Small intestine (tissue), 7 donors: ENCODE measurements around the gene DCD. TPM values are rescaled to one million over a fixed set of nuclear protein-coding genes. Genes with fewer than 3 reads are reported as not detected.
"Not testable (repeated sequence)": the region's sequence is repeated elsewhere in the genome, so short reads cannot be mapped to it uniquely, and the experiment has no call there.

Source experiments
- DNase-seq, 2 donors: peaks; one replicate each; pipeline versions ENCODE4 v3.0.0 to v3.0.0-alpha.2; 2013
- FAIRE-seq: peaks from 2 replicates; lab custom pipeline; 2012; peaks lifted over from hg19 to GRCh38; lab: Jason Lieb, UNC
- H3K27ac ChIP-seq, 3 donors: one replicate each; pipeline ENCODE4 v1.5.1; 2013; ENCODE audit warnings: low read length in 2 of 3, mild to moderate bottlenecking in 2 of 3, control low read depth in 1 of 3, inconsistent platforms in 1 of 3, low read depth in 1 of 3, moderate library complexity in 1 of 3
- H3K27me3 ChIP-seq, 3 donors: one replicate each; pipeline ENCODE4 v1.6.1; 2013; ENCODE audit warnings: low read length in 3 of 3, inconsistent platforms in 1 of 3; ENCODE audit not compliant: control insufficient read depth in 3 of 3, insufficient read depth in 3 of 3
- H3K36me3 ChIP-seq, 3 donors: one replicate each; pipeline ENCODE4 v1.6.1; 2013; ENCODE audit warnings: low read length in 3 of 3, inconsistent platforms in 1 of 3, low read depth in 1 of 3, mild to moderate bottlenecking in 1 of 3, moderate library complexity in 1 of 3; ENCODE audit not compliant: control insufficient read depth in 3 of 3, insufficient read depth in 2 of 3
- H3K4me1 ChIP-seq, 3 donors: one replicate each; pipeline ENCODE4 v1.6.1; 2013; ENCODE audit warnings: low read length in 2 of 3, inconsistent platforms in 1 of 3, low read depth in 1 of 3, mild to moderate bottlenecking in 1 of 3, moderate library complexity in 1 of 3; ENCODE audit not compliant: control insufficient read depth in 3 of 3, insufficient read depth in 2 of 3
- H3K4me3 ChIP-seq, 3 donors: one replicate each; pipeline ENCODE4 v1.5.1; 2013; ENCODE audit warnings: low read length in 3 of 3, control low read depth in 1 of 3, inconsistent platforms in 1 of 3, low read depth in 1 of 3, mild to moderate bottlenecking in 1 of 3, moderate library complexity in 1 of 3
- H3K9me3 ChIP-seq, 2 donors: one replicate each; pipeline ENCODE4 v1.6.1; 2013; ENCODE audit warnings: low read depth in 1 of 2, low read length in 1 of 2; ENCODE audit not compliant: control insufficient read depth in 2 of 2, insufficient read depth in 1 of 2
- WGBS, 3 donors: extraction: QIAGEN DNeasy Blood & Tissue Kit; methylation state at CpG; one replicate each; pipeline ENCODE4 v1.1.7; 2013; 5-methylcytosine and 5-hydroxymethylcytosine counted together
- polyA plus RNA-seq, 4 donors: library from polyadenylated mRNA; stranded (reverse) in 3 of 4; unstranded in 1 of 4; fragments of 200-250 nt in 3 of 4; fragments of 120-200 nt in 1 of 4; gene quantifications; one replicate each; pipeline versions ENCODE4 v1.2.1 to v1.2.3, GENCODE V29; 2013
- donor health status: healthy with polysubstance abuse.
- donor health status: control.
- donor health status: control.
- donor health status: Bipolar disorder and iron deficiency.
- donor health status: healthy.

The DCD gene
- polyA plus RNA-seq, 4 donors: not detected

DNA sequence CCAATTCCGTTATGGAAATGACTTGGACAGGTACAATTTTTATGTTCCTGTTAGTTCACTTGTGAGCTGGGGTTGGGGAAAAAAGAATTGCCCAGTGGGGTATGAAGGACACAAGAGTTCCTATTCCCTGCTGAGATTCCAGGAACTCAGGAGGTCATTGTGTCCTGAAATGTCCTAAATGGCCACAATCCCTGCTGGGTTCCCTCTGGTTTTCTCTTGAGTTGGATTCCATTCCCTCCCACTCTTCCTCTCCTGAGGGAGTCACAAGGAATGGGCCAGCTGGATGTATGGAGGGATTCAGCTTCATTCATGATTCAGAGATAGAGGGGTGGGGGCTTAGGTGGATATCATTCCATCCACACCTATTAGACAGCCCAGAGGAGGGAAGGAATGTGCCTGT lies 34.5 kb upstream of the DCD start:
- H3K27me3 ChIP-seq: peaks cover 0 to 8% (median 5%) of the 10 kb centered on the region in 3 donors
- no peaks in the 10 kb centered on the region for H3K9me3 ChIP-seq
- H3K27ac ChIP-seq: no peak overlapping the region
- DNase-seq (no peak), FAIRE-seq (no peak)
- no peaks in the 10 kb centered on the region for H3K4me1 ChIP-seq
- H3K36me3 ChIP-seq: no peaks in the 10 kb centered on the region
- WGBS, 3 donors: 66 to 74% (median 67%) methylated on average over 1 of the region's 1 CpG
- H3K4me3 ChIP-seq: no peak overlapping the region

DNA sequence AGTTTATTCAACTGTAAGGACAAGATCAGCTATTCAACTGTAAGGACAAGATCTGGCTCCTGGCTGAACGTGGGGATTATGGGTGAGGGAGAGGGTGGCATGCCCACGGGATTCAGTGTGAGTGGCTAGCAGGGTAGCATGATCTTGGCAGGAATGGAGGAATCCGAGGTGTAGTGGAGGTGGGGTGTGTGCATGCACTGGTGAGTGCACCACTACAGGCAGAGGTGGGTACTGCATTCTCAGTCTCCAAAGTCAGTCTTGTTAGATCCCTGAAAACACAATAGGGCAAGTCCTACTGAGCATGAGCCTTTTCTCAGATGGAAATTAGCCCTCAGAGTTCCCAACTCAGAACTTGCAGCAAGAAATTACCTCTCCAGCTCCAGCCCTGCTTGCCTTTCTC lies 32.2 kb upstream of the DCD start:
- Histone ChIP-seq H3K4me1 (no peaks in the 10 kb centered on the region), H3K27ac (no peak overlapping the region), H3K36me3 (no peaks in the 10 kb centered on the region), H3K9me3 (no peaks in the 10 kb centered on the region), H3K4me3 (no peak overlapping the region), H3K27me3 (peaks cover 0 to 5% (median 5%) of the 10 kb centered on the region in 3 donors)
- WGBS, 3 donors: 25 to 51% (median 43%) methylated on average over 3 of the region's 3 CpGs
- DNase-seq: peak; percentile 22 to 27
- FAIRE-seq: no peak

DNA sequence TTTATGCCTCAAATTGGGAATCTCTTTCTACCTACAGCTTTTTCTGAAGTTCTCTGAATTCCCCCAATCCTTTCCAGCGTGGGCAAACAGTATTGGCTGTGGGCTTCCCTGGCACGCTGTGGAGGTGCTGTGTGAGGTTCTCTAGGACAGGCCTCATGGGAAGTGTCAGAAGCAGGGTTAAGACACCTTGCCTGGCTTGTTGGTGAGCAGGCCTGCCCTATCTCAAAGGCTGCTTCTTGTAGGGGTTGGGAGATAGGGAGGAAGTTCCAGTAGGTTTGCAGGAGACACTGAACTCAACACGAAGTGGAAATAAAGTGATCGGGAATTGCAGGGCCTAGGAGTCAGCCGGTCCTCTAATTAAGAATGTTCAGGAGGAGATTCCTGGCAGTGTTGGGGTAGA lies 30.0 kb upstream of the DCD start:
- Histone ChIP-seq H3K27me3 (no peaks in the 10 kb centered on the region), H3K27ac (no peak overlapping the region), H3K9me3 (no peaks in the 10 kb centered on the region), H3K36me3 (no peaks in the 10 kb centered on the region), H3K4me1 (no peaks in the 10 kb centered on the region), H3K4me3 (no peak overlapping the region)
- 71 to 77% (median 74%) methylated on average over 5 of the region's 5 CpGs for WGBS, 3 donors
- no peak for FAIRE-seq
- DNase-seq: no peak

DNA sequence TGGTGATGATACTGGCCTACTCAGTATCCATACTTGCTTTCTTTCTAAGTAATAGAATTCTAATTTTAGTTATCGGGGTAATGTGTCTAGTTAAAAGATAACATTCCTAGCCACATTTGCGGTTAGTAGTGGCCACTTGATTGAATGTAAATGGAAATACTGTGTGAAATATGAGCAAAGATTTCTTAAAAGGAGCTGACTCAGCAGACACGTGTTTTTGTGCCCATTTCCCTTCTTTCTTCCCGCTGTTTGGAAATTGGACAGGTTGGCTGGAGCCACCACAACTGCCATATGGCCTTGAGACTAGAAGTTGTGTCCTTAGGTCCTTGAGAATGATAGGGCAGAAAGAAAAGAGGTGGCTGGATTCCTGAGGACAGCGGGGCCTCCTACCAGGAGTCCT lies 19.8 kb upstream of the DCD start:
- no peak for DNase-seq
- Histone ChIP-seq H3K9me3 (no peaks in the 10 kb centered on the region), H3K4me1 (no peaks in the 10 kb centered on the region), H3K27ac (no peak overlapping the region), H3K36me3 (no peaks in the 10 kb centered on the region), H3K4me3 (no peak overlapping the region), H3K27me3 (no peaks in the 10 kb centered on the region)
- 85 to 91% (median 89%) methylated on average over 5 of the region's 5 CpGs for WGBS, 3 donors
- no peak for FAIRE-seq

DNA sequence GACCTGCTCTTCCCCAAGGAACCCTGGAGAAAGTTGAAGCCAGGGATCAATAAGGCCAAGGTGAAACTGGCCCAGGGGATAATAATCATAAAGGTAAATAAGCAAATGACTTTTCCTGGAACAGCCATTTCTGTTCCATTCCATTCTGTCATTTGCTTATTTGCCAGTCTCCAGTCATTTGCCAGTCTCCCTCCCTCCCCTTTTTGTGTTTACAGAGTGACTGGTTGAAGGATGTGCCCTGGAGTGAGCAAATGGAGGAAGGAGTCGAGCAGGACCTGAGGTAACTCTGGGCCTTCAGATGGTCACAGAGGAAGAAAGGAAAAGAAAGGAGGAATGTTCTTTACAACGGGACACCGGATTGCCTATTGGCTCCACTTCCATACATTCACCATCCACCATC lies 17.8 kb upstream of the DCD start:
- 53 to 69% (median 54%) methylated on average over 3 of the region's 3 CpGs for WGBS, 3 donors
- Histone ChIP-seq H3K9me3 (no peaks in the 10 kb centered on the region), H3K36me3 (no peaks in the 10 kb centered on the region), H3K27me3 (no peaks in the 10 kb centered on the region), H3K4me1 (no peaks in the 10 kb centered on the region), H3K4me3 (no peak overlapping the region), H3K27ac (no peak overlapping the region)
- DNase-seq (no peak), FAIRE-seq (no peak)

DNA sequence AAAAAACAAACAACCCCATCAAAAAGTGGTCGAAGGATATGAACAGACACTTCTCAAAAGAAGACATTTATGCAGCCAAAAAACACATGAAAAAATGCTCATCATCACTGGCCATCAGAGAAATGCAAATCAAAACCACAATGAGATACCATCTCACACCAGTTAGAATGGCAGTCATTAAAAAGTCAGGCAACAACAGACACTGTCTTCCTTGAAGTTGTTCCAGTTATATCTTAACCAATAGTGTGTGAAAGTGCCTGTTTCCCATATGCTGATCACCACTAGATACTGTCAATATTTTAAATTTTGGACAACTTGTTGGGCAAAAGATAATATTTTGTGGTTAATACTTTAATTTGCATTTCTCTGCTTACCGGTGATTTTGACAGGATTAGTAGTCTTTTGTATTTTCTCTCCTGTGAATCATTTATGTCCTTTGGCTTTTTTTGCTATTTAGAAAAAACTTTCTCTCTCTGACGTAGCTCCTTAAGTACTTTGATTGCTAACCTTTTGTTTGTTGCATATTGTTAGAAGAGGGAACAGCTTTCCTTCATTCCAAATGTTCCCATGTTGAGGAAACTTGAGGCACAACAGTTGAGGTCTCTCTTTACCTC lies 17.0 kb upstream of the DCD start:
- not testable (repeated sequence) for FAIRE-seq, H3K27ac ChIP-seq, H3K4me3 ChIP-seq, H3K36me3 ChIP-seq, H3K27me3 ChIP-seq, H3K9me3 ChIP-seq, H3K4me1 ChIP-seq, DNase-seq
- WGBS, 3 donors: 64 to 71% (median 69%) methylated on average over 3 of the region's 3 CpGs

DNA sequence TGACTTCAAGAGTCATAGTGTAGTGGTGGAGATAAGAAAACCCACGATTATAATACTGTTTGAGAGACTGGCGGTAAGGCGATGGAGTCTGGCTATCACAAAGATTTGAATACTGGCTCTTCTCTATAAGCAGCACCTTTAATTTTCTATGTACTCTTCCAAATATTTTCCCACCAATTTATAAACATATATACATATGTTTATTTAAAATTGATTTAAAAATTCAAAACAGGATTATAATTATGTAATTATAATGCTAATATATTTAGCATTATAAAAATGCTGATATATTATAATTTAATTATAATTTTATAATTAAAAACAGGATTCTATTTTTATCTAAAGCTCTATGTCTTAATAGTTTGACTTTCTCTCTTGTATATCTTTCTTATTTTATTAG lies 15.4 kb upstream of the DCD start:
- Histone ChIP-seq H3K4me3 (no peak overlapping the region), H3K27ac (no peak overlapping the region), H3K9me3 (no peaks in the 10 kb centered on the region), H3K36me3 (no peaks in the 10 kb centered on the region), H3K4me1 (no peaks in the 10 kb centered on the region), H3K27me3 (no peaks in the 10 kb centered on the region)
- WGBS, 3 donors: 71 to 81% (median 77%) methylated on average over 3 of the region's 3 CpGs
- DNase-seq (no peak), FAIRE-seq (peak; percentile 83)

DNA sequence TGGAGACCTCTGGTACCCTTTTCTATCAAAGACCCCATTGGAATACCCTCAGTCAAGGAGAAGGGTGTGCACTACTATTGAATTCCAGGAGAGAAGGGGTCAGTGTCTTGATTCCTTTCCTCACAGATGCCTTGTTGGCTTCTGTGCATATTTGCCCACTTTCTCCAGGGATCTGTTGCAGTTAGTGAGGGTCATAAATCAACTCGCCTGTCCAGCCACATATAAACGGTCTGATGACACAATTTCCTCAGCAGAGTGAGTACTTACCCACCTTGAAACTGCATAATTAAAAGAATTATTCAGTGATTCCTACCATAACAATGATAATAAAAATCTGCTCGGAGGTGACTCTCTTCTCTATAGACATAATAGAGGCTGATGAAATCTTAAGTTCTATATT lies 13.9 kb upstream of the DCD start:
- WGBS, 3 donors: 38 to 49% (median 39%) methylated on average over 3 of the region's 3 CpGs
- no peaks in the 10 kb centered on the region for H3K36me3 ChIP-seq
- FAIRE-seq (no peak), DNase-seq (no peak)
- H3K27ac ChIP-seq: no peak overlapping the region
- no peaks in the 10 kb centered on the region for H3K9me3 ChIP-seq
- no peak overlapping the region for H3K4me3 ChIP-seq
- H3K27me3 ChIP-seq: no peaks in the 10 kb centered on the region
- no peaks in the 10 kb centered on the region for H3K4me1 ChIP-seq

DNA sequence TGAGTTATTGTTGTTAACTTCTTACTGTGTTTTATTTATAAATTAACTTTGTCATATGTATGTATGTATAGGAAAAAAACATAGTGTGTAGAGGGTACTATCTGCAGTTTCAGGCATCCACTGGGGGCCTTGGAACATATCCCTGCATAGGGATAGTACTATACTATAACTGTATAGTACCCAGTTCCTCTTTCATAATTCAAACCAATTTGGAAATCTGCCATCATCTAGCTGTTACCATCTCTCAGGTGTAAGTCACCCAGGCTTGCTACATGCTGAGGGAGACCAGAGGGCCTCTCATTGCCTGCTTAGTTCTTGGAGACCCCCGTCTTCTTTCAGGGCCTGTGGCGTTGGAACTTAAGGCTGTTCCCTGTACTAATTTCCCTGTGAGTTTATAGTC lies 12.9 kb upstream of the DCD start:
- H3K36me3 ChIP-seq: no peaks in the 10 kb centered on the region
- no peaks in the 10 kb centered on the region for H3K9me3 ChIP-seq
- FAIRE-seq (no peak), DNase-seq (no peak)
- H3K4me1 ChIP-seq: no peaks in the 10 kb centered on the region
- H3K4me3 ChIP-seq: no peak overlapping the region
- no peaks in the 10 kb centered on the region for H3K27me3 ChIP-seq
- H3K27ac ChIP-seq: no peak overlapping the region
- 64 to 68% (median 65%) methylated on average over 2 of the region's 2 CpGs for WGBS, 3 donors
